Ishikawa (cell line): ENCODE data around the gene NPIPB4.
"Not testable (repeated sequence)": the region's sequence is repeated elsewhere in the genome, so short reads cannot be mapped to it uniquely, and the experiment has no call there.

ENCODE experiments used
- CEBPB ChIP-seq: IDR thresholded peaks from 2 replicates; pipeline ENCODE4 v1.6.1; 2012
- CREB1 ChIP-seq: IDR thresholded peaks from 2 replicates; pipeline ENCODE4 v1.6.1; 2012; ENCODE audit warnings: low read depth
- EGR1 ChIP-seq: IDR thresholded peaks from 2 replicates; pipeline ENCODE4 v1.6.1; 2012
- EP300 ChIP-seq: IDR thresholded peaks from 2 replicates; pipeline ENCODE4 v1.6.1; 2012; ENCODE audit warnings: borderline replicate concordance
- FOXM1 ChIP-seq: IDR thresholded peaks from 2 replicates; pipeline ENCODE4 v1.6.1; 2012; ENCODE audit warnings: low read depth, borderline replicate concordance
- MAX ChIP-seq: IDR thresholded peaks from 2 replicates; pipeline ENCODE4 v1.6.1; 2012
- REST ChIP-seq: IDR thresholded peaks from 2 replicates; pipeline ENCODE4 v1.6.1; 2012; ENCODE audit warnings: low read depth, mild to moderate bottlenecking
- TAF1 ChIP-seq: IDR thresholded peaks from 2 replicates; pipeline ENCODE4 v1.6.1; 2012; ENCODE audit warnings: low read depth, mild to moderate bottlenecking
- TEAD4 ChIP-seq: IDR thresholded peaks from 2 replicates; pipeline ENCODE4 v1.6.1; 2012
- YY1 ChIP-seq: IDR thresholded peaks from 2 replicates; pipeline ENCODE4 v1.6.1; 2012; ENCODE audit warnings: low read depth

GRCh38 chr16:21801538-21802374, 55.8 kb downstream of the NPIPB4 start:
- not testable (repeated sequence) for TF ChIP-seq CEBPB, YY1, CREB1, EGR1, FOXM1, REST, TAF1, EP300, TEAD4, MAX
